HG03060 (cell line): Measurements from ENCODE around the gene HS3ST3A1.

ENCODE experiments used
- ATAC-seq: cut with Tn5 transposase; IDR thresholded peaks from one replicate; pipeline ENCODE4 v1.9.1; 2021; ENCODE audit warnings: low read depth, moderate number of reproducible peaks; ENCODE audit not compliant: unreplicated experiment

Gene HS3ST3A1

DNA sequence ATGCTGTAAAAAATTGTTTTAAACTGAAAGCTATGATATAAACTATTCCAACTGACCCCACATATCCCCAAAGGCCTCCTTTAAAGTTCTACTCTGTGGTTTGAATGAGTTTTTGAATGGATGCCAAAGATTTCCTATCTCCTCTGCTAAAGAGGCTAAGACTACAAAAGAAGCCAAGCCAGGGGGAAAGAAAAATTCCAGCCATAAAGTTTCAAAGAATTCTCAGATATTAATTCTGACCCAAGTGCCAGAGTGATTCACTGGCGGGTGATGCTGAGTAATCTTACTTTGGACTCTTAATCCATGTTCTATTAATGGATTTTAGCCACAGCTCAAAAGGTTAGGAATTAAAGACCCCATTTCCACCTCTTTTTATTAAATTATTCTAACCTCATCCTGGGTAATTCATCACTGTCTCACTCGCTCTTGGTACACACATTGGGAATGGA lies 60.7 kb downstream of the HS3ST3A1 start:
- ATAC-seq = no peak

DNA sequence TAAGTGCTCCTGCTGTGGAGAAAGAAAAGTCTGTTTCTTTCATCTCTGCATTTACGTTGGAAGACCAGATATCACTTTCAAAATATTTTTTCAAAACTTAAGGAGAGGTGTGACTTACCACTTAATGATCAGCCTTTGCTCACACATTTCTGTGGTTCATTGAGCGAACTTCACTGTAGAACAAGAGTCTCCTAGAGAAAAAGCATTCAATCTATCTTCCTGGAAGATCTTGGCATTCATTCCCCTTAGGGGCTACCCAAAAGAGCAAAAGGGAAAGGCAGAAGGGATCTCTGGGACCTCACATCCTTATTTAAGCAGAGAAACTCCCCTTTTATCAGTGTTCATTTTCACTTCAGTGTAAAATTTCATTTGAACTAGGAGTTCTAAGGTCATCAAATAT lies 61.2 kb downstream of the HS3ST3A1 start:
- no peak for ATAC-seq

DNA sequence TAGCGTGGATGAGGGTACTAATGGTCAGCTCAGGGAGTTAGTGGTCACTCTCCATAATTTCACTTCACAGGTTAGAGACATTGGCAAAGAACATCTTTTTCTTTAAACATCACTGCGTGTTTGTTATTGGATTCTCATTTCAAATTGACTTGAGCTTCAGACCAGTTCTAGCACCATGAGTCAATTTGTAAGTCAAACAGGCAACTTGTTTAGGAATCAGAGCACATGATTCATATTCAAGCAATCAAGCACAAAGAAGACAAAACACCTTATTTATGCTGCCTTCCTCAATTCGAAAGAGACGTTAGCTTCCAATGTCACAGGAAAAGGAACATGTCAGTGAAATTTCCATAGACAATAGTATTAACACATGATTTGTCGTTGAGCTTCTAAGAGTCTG lies 62.3 kb downstream of the HS3ST3A1 start:
- no peak for ATAC-seq

DNA sequence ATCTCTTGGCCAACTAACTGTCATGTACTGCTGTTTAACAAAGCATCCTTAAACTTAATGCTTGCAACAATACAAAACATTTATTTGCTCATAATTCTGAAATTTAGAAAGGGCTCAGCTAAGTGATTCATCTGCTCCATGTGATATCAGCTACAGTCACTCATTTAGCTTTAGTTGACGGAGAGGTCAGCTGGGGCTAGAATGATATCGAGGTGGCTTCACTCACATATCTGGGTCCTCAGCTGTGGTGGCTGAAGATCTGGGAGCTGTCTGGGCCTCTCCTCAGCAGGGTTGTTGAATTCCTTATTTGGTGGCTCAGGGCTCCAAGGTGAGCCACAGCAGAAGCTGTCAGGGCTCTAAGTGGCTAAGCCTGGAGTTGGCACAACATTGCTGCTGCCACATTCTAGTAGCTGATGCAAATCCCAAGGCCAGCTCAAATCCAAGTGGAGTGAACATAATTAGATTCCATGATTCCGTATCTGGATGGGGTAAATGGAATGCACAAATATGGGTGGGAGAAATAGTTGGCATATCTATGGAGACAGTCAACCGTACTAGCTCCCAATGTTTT lies 62.8 kb downstream of the HS3ST3A1 start:
- ATAC-seq = no peak

DNA sequence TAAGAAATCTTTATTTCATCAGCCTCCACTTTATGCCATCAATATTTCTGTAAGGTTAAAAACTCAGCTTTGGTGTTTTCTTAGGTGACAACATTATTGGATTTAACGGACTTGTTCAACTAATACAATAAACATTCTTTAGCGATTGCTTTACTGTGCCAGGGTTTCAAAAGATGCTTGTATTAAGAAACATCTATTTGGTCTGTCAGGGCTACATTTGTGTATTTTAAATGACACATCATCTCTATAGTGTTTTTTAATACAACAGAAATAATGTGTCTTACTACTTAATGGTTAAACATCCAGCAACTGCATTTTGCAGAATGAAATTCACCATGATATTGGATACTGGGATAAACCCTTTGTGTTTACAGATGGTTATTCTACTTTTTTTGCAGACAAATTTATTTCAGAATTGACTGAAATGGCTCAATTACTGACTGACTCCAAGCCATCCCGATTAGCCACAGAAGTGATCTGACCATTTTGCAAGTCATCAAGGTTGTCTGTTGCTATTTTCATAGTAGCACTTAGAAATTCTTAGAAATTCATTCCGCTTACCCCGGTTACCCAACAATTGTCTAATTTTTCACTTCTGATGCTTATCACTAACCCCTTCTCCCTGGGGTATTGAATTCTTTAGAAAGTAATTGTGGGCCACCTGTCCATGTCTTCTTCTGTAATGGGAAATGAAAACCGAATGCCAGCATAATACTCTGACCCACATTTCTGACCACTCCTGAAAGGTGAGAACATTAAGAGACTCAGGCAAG lies 63.7 kb downstream of the HS3ST3A1 start:
- ATAC-seq = no peak

DNA sequence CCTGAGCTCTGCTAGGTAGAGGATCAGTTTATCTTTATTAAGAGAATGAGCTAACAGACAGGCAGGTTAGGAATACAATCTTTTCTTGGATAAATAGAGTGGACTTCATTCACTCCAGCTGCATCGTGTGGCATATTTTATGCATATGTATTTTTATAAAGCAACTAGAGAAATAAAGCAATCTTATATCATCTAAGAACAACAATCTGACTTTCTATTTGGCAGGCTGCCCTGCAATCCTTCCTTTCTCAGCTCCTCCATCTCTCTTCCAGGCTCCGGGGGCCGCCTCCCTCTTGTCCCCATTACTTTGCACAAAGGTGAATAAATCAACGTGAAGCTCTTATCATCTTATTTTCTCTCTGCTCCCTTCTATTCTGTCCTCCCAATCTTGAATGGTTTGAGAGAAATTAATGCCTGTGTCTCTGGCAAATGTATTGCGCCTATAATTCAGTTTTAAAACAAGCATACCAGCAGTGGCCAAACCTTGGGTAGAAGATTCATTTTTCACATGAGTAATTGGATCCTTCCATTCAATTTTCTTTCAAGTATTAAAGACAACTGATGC lies 64.5 kb downstream of the HS3ST3A1 start:
- ATAC-seq = no peak

DNA sequence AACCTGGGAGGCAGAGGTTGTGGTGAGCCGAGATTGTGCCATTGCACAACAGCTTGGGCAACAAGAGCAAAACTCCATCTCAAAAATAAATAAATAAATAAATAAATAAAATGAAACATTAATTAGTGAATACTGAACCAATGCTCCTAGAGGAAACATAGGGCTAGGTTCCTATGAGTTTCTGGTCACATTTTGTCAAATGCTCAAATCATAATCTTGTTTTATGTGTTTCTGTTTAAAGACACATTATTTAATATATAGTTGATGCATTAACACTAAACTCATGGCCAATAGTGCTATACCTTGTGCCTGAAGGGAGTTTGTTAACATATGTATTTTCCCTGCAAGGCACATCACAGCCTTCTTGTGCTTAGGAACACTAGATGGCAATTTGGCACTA lies 66.8 kb downstream of the HS3ST3A1 start:
- no peak for ATAC-seq

DNA sequence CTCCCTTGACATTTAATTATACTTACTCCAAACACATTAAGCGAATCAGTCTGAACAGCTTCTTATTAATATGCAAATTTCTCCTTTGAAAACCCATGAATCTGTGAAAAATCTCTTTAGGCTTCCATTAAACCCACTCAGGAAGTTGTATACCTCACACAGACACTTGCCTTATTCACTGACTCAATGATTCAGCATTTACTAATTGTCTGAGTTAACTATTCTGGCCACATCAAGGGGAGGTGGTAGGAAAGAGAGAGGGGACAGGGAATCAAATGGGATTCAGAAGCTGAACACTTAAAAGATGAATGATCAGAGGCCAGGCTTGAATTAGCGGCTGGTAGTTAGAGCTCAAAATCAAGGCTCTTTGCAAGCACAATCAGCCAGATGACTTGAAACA lies 70.0 kb downstream of the HS3ST3A1 start:
- no peak for ATAC-seq

DNA sequence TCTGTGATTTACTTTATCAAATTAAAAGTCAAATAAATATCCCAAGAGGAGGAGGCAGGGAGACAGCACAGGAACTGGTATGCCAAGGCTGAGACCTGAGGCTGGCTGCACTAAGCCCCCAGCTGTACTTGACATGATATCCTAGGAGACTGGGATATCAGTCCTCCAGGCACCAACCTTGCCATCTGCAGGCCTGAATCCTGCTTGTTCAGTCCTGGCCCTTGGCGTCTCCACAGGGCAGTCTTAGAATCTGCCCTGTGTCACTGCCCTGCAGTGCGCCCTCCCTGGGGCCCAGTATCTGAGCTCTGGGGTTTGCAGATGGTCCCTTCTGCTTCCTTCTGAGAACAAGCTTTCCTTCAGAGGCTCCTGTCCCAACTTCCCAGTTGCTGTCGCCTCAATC lies 75.9 kb downstream of the HS3ST3A1 start:
- ATAC-seq = no peak

DNA sequence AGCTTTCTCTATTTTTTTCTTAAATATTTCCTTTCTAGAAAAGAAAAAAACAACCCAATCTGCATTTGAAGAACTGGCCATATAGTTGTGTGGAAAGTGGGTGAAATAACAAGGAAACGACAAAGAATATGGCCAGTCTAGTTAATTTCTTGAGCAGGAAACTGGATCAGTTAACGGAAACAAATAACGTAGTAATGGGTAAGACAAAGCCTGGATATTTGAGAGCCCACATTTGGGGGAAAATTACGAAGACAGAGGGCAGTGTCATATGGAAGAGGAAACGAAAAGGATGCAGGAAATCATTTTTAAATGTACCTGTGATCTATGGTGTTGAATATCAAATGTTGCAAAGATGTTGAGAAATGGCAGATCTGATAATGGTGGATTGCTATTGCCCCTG lies 78.6 kb downstream of the HS3ST3A1 start:
- ATAC-seq = no peak

DNA sequence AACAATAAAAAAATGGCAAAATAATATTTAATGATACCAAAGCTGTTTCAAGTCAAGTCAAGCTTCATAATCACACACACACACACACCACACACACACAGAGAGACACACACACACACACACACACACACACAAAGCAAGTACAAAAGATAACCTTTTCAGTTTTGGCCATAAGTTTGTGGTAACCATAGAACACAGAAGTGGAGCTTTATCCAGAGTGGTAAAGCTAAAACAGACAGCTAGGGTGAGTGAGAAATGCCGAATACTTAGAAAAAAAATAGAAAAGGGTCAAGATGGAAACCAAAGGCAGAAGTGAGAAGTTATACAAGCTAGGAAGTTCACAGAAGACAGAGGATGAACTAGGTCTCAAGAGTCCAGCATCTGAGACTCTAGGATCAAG lies 79.0 kb downstream of the HS3ST3A1 start:
- no peak for ATAC-seq

DNA sequence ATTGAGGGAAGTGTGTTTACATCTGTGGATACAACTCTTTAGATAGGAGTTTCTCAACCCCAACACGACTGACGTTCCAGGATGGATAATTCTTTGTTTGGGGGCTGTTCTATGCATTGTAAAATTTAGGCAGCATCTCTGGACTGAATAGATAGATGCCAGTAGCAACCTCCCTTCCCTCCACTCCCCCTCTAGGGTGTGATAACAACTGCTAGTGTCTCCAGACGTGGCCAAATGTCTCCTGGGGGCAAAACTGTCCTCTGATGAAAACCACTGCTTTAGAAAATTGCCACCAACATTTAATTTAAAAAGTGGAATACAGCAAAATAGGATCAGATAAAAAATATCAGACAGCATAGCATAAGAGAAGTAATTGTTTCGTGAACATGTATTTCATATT lies 79.9 kb downstream of the HS3ST3A1 start:
- ATAC-seq = no peak

DNA sequence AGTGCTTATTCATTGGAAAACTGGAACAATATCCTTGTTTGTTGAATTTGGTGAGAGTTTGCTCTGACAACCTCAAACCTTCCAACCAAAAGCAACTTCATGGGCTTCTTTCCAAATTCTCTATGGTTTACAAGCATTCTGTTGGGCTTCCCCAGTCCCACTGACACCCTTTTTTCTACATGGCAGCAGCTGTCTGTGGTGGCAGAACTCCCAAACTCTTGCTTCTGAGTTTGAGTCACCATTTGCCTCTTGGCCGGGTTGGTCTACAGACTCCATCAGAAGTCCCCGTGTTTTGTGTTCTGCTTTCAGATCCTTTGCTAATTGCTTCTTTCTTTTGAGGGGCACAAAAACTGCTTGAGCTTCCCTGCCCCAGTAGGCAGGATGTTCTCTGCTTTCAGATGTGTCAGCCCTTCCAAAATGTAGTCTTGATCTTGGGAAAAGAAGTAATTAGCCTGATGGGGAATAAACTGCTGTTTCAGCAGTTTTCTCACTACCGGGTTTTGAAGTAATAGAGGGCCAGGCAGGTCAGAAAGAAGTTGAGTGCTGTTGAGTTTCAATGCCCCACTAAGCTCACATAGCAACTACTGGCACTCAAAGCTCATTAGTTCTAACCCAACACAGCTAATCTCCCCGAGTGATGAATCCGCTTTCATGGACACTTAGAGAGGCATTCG lies 80.7 kb downstream of the HS3ST3A1 start:
- ATAC-seq = no peak

DNA sequence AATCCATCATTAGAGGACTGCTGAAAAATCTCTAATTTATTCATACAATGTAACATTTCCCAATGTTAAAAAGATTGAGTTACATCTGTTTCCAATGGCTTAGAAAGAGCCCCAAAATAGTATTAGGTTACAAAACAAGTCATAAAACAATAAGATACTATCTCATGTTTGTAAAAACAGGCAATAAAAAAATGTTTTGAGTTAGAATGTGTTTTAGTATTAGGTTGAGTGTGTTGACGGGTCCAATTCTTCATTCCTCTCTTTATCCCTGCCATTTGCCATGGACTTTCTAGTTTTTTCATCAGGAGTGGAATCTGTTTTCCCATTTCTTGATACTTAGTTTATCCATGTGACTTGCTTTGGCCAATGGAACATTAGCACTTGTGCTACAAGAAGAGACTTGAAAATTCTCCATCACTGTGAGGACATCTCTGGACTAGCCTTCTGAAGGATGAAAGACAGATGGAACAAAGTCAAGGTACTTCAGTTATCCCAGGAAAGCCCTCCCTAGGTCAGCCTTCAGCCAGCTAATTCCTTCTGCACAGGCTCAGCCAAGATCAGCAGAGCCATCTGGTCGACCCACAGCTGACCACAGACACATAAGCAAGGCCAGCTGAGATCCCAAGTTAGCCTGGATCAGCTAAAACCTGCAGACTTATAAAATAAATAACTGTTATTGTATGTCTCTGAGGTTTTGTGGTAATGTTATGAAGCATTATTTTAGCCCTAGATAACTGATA lies 83.3 kb downstream of the HS3ST3A1 start:
- no peak for ATAC-seq

DNA sequence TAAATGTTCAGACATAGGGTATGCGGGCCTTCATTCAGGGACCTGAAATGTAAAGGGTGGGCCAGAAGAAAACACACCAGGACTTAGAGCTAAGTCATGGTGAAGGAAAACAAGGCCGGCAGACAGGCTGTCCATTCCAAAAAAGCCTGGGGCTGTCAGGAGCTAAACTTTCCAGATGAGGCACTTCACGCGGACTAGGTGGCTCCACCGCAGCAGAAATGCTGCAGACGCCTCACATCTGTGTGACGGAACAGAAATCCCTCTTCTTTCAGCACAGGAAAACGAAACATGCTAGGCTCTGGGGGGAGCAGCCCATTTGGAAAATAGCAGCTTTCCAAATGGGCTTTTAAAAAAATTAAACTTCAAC lies 88.7 kb downstream of the HS3ST3A1 start:
- ATAC-seq = no peak

DNA sequence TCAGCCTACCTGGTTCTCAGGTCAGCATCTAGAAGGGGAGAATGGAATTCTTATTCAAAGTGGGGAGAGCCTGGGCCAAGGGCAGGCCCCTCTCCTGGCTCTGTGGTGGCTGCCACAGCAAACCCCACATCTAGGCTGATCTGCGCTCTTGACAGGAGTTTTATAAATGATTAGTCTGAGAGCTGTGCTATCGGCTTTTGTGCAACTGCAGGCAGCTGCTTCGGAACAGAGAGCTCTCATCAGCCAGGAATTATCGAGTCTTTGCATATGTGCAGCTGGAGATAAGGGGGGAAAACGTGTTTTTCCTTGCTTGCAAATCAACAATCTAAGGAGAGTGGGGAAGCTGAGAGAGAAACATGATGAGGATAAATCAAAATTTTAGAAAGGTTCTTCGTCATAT lies 91.7 kb downstream of the HS3ST3A1 start:
- ATAC-seq = no peak

DNA sequence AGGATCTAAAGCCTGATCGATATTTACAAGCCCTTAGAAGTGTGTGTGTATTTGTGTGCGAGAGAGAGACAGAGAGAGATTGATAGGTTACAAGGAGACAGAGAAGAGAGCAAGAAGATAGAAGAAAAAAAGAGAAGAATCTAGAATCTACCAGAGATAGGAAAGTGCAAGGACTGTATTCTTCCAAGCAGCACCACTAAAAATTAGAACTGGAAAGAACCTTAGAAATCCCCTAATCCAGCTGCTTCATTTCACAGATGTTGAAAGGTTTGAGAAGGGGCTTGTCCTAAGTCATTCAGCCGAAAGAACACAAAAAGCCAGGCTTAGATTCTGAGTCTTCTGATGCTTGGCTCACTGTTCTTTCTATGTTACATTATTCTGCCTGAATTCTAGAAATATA lies 92.2 kb downstream of the HS3ST3A1 start:
- ATAC-seq = no peak

DNA sequence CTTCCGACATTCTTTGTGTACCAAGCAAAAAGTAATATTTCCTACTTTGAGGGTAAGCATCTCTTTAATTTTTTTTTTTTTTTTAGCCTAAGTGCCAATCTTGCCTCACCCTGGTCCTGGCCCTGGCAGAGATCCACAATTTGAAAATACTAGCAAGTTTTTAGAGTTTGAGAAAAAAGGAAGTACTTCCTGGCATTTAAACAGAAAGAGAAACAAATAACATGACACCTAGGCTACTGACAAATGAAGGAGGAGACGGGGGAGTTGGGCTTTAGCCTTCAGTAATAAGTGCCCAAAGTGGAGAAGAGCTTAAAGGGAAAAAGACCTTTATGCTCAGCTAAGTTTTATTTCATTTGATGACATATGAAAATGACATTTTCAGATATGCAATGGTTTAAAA lies 92.8 kb downstream of the HS3ST3A1 start:
- no peak for ATAC-seq

DNA sequence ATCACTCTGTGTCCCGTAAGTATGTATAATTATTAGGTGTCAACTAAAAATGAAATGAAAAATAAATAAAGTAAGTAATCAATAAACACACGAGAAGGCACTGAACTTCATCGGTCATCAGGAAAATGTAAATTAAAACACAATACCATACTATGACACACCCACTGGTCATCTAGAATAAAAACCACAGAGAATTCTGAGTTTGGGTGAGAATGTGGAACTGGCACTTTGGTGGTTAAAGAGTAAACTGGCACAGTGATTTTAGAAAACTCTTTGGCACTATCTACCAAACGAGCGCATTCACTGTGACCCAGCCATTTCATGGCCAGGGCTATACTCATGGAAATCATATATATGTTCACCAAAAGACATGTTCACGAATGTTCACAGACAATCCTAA lies 98.2 kb downstream of the HS3ST3A1 start:
- no peak for ATAC-seq

DNA sequence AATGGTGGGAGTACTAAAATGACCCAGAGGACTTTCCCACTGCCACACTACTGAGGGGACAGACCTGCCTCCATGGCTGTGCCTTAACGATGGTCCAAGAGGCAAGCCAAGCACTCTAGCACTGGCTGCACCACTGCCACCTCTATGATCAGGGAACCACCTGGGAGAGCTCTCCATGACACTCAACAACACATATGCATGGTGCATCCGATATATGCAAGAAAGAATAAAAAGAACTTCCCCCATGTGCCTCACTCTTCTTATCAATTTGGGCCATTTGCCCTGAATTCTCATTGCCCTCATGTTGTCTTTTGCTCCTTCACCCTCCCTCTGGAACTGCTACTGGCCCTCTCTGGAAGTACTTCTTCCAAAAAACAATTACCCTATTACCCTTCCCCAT lies 99.5 kb downstream of the HS3ST3A1 start:
- ATAC-seq = no peak

DNA sequence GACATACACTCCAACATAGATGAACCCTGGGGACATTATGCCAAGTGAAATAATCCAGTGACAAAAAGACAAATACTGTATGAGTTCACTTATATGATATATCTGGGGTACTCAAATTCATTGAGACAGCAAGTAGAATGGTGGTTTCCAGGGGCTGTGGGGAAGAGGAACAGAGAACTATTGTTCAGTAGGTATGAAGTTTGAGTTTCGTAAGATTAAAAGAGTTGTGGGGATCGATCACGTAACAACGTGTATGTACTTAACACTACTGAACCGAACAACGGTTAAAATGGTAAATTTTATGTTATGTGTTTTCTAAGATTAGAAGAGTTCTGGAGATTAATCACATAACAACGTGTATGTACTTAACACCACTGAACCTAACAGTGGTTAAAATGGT lies 100.8 kb downstream of the HS3ST3A1 start:
- no peak for ATAC-seq
